GM19240 (cell line): ENCODE data around the gene BRPF3.

Source experiments
- DNase-seq: peaks from one replicate; pipeline ENCODE4 v3.0.0; 2011; ENCODE audit warnings: low spot score; ENCODE audit not compliant: insufficient read length

Gene BRPF3

GRCh38 chr6:36266913-36267644 is 70.5 kb downstream of the BRPF3 start:
- DNase-seq: no peak

GRCh38 chr6:36267731-36268477 is 71.4 kb downstream of the BRPF3 start:
- no peak for DNase-seq

- DNase-seq: no peak
Measured at GRCh38 chr6:36268478-36269275, 72.1 kb downstream of the BRPF3 start.

GRCh38 chr6:36269834-36270705 is 73.5 kb downstream of the BRPF3 start, which contains the start of gene PNPLA1:
Gene PNPLA1 (plus strand): TSS chr6:36270060. CDS start chr6:36270460, 400 bp downstream.
- DNase-seq: no peak

GRCh38 chr6:36272234-36272633 is 75.7 kb downstream of the BRPF3 start:
- no peak for DNase-seq

- no peak for DNase-seq
Measured at GRCh38 chr6:36273067-36273466, 76.5 kb downstream of the BRPF3 start.

GRCh38 chr6:36273802-36274514 is 77.4 kb downstream of the BRPF3 start:
- no peak for DNase-seq

- DNase-seq: no peak
Measured at GRCh38 chr6:36276581-36277536, 80.3 kb downstream of the BRPF3 start.

GRCh38 chr6:36277946-36278470 is 81.5 kb downstream of the BRPF3 start:
- no peak for DNase-seq

- DNase-seq: no peak
Measured at GRCh38 chr6:36280467-36280866, 83.9 kb downstream of the BRPF3 start.

GRCh38 chr6:36280983-36281382 is 84.4 kb downstream of the BRPF3 start:
- no peak for DNase-seq
